NT2/D1 (cell line): ENCODE results near the gene GSG1L.

Experiments
- SUZ12 ChIP-seq: IDR thresholded peaks from 2 replicates; pipeline ENCODE4 v1.6.1; 2011; ENCODE audit not compliant: insufficient read length, insufficient read depth; ENCODE audit errors: extremely low read depth
- YY1 ChIP-seq: IDR thresholded peaks from 2 replicates; pipeline ENCODE4 v1.6.1; 2011; ENCODE audit not compliant: insufficient read length, insufficient read depth
- ZNF274 ChIP-seq: IDR thresholded peaks from 2 replicates; pipeline ENCODE4 v1.6.1; 2011; ENCODE audit warnings: mild to moderate bottlenecking, low read depth, low read length

DNA sequence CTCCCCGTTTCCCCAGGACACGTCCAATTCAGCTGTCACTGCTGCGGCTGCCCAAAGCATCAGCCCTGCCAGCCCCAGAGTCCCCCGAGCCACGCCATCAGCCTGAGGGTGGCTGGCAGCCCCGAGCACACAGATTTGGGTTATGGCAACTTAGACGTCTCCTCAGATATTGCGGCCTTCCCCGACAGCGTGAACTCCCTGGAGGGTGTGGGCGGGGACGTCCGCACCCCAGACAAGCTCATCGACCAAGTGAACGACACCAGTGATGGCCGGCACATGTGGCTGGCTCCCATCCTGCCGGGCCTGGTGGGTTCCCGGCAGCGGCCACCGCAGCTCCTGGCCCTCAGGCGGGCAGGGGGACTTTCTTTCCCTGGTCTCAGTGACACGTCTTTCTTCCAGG, 288.7 kb downstream of the GSG1L start:
- TF ChIP-seq SUZ12 = no peak
- no peak for TF ChIP-seq ZNF274
- no peak for TF ChIP-seq YY1
